Hindlimb muscle (tissue), 1 donor: Measurements from ENCODE around the gene TAF11L12. TPM values are rescaled to one million over a fixed set of nuclear protein-coding genes. Genes with fewer than 3 reads are reported as not detected.
"Not testable (repeated sequence)": the region's sequence is repeated elsewhere in the genome, so short reads cannot be mapped to it uniquely, and the experiment has no call there.

ENCODE experiments used
- DNase-seq: peaks from one replicate; pipeline ENCODE4 v3.0.0-alpha.2; 2013
- polyA plus RNA-seq: library from polyadenylated mRNA; unstranded; fragments of 120-200 nt; gene quantifications from one replicate; pipeline ENCODE4 v1.2.1, GENCODE V29; 2013; ENCODE audit not compliant: insufficient read length

The TAF11L12 gene
- polyA plus RNA-seq, result not detected

DNA sequence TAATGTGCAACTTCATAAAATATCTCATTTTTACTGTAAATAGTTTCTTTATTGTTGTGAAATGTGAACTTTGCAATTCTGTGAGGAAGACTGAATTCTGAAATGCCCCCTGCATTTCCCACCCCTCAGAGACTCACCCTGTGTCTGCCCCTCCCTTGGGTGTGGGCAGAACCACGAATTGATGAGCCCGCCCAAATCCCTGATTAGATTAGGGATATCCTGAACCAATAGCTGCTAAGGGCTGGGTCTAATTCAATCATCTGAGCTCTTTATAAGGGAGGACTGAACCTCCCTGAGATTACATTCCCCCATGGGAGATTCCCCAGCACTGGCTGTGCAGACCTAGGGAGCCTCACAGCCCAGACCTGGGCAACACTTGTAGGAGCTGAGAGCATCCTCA, at the start of gene TAF11L12:
TSS of gene TAF11L12 (plus strand) at position 301 of the 400 bp plus-strand sequence.
- DNase-seq, result not testable (repeated sequence)

DNA sequence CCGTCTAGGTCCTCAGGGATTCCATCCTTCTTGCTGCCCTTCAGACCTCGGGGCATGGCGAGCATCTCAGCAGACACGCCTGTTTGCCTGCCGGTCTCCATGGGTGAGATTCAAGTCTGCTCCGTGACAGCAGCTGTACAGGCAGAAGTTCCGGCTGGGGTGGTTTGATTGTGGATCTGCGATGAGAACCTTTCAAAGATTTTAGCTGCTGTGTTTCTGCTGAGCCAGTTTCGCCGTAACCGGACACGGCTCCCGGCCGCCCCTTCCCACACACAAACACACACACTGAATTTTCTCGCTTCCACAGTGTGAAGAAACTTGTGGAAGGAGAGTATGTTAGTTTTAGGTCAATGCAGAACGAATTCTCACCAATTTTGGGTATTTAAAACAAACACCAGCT, 24.5 kb upstream of the TAF11L12 start, which contains the start of gene TAF11L7:
TSS of gene TAF11L7 (minus strand) at position 101 of the 400 bp plus-strand sequence.
- DNase-seq, result not testable (repeated sequence)

DNA sequence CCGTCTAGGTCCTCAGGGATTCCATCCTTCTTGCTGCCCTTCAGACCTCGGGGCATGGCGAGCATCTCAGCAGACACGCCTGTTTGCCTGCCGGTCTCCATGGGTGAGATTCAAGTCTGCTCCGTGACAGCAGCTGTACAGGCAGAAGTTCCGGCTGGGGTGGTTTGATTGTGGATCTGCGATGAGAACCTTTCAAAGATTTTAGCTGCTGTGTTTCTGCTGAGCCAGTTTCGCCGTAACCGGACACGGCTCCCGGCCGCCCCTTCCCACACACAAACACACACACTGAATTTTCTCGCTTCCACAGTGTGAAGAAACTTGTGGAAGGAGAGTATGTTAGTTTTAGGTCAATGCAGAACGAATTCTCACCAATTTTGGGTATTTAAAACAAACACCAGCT, 19.3 kb upstream of the TAF11L12 start, which contains the start of gene TAF11L8:
TSS of gene TAF11L8 (minus strand) at position 101 of the 400 bp plus-strand sequence.
- not testable (repeated sequence) for DNase-seq

DNA sequence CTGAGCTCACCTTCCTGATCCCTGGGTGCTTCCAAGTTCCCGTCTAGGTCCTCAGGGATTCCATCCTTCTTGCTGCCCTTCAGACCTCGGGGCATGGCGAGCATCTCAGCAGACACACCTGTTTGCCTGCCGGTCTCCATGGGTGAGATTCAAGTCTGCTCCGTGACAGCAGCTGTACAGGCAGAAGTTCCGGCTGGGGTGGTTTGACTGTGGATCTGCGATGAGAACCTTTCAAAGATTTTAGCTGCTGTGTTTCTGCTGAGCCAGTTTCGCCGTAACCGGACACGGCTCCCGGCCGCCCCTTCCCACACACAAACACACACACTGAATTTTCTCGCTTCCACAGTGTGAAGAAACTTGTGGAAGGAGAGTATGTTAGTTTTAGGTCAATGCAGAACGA, 15.9 kb upstream of the TAF11L12 start, which contains the start of gene TAF11L9:
TSS of gene TAF11L9 (minus strand) at position 140 of the 400 bp plus-strand sequence.
- not testable (repeated sequence) for DNase-seq

DNA sequence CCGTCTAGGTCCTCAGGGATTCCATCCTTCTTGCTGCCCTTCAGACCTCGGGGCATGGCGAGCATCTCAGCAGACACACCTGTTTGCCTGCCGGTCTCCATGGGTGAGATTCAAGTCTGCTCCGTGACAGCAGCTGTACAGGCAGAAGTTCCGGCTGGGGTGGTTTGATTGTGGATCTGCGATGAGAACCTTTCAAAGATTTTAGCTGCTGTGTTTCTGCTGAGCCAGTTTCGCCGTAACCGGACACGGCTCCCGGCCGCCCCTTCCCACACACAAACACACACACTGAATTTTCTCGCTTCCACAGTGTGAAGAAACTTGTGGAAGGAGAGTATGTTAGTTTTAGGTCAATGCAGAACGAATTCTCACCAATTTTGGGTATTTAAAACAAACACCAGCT, 12.5 kb upstream of the TAF11L12 start, which contains the start of gene TAF11L10:
TSS of gene TAF11L10 (minus strand) at position 101 of the 400 bp plus-strand sequence.
- DNase-seq, result not testable (repeated sequence)

DNA sequence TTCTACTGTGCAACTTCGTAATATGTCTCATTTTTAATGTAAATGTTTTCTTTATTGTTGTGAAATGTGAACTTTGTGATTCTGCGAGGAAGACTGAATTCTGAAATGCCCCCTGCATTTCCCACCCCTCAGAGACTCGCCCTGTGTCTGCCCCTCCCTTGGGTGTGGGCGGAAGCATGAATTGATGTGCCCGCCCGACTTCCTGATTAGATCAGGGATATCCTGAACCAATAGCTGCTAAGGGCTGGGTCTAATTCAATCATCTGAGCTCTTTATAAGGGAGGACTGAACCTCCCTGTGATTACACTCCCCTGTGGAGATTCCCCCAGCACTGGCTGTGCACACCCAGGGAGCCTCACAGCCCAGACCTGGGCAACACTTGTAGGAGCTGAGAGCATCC, 6.3 kb upstream of the TAF11L12 start, which contains the start of gene TAF11L11:
TSS of gene TAF11L11 (plus strand) at position 304 of the 400 bp plus-strand sequence.
- not testable (repeated sequence) for DNase-seq

DNA sequence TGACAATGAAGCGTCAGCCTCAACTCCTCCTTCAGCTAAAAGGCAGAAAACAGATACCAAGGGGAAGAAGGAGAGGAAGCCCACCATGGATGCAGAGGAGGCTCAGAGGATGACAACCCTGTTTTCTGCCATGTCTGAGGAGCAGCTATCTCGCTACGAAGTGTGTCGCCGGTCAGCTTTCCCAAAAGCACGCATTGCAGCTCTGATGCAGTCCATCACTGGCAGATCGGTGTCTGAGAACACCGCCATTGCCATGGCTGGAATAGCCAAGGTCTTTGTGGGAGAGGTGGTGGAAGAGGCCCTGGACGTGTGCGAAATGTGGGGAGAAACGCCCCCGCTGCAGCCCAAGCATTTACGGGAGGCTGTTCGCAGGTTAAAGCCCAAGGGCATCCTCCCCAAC, 5.2 kb upstream of the TAF11L12 start:
- no peak for DNase-seq

DNA sequence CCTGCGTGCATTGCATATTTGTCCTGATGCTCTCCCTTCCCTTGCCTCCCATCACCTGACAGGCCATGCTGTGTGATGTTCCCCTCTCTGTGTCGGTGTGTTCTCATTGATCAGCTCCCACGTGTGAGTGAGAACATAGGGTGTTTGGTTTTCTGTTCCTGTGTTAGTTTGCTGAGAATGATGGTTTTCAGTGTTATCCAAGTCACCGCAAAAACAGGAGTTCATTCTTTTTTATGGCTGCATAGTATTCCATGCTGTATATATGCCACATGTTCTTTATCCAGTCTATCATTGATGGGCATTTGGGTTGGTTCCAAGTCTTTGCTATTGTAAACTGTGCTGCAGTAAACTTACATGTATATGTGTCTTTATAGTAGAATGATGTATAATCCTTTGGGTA, 2.7 kb upstream of the TAF11L12 start:
- DNase-seq, result not testable (repeated sequence)

DNA sequence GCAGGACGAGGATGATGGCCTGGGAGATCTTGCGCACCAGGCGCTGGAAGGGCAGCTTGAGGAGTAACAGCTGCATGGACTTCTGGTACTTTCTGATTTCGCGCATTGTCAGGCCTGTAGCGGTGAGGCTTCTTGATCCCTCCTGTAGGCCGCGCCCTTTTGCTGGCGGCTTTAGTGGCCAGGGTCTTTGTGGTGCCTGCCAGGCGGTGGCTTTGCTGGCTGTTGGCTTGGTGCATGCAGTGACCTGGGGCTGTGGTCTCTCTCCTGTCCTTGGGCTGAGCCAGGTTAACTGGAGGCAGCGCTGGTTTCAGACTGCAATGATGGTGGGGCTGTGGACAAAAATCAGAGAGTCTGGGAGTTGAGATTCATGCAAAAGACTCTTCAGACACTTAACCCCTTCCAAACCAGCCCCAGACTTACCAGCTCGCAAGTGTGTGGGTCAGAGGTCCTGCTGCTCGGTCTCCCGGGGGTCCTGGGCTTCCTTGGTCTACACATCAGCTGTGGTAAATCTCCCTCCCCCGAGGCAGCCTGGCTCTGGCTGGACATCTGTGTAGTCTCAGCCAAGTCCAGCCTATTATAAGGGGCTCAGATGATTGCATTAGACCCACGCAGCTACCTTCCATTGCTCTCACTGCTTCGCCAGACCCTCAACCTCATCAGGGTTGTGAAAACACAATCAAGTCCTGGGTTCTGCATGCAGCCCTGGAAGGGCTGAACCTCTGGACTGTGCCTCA, 4.8 kb downstream of the TAF11L12 start:
- DNase-seq, result no peak

DNA sequence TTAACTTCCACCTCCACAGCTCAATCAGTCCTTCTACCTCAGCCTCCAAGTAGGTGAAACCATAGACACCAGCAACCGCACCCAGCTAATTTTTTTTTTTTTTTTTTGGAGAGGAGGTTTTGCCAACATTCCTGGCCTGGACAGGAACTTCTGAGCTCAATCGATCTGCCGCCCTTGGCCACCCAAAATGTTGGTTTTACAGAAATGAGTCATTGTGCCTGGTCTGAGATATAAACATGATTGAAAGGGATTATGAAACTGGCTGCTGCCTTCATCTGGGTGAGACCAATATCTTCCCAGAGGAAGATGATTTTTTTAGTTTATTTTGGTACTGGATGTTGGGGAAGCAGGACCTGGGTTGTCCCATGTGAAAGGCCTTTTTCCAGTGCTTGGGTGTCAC, 9.2 kb downstream of the TAF11L12 start:
- DNase-seq, result no peak

DNA sequence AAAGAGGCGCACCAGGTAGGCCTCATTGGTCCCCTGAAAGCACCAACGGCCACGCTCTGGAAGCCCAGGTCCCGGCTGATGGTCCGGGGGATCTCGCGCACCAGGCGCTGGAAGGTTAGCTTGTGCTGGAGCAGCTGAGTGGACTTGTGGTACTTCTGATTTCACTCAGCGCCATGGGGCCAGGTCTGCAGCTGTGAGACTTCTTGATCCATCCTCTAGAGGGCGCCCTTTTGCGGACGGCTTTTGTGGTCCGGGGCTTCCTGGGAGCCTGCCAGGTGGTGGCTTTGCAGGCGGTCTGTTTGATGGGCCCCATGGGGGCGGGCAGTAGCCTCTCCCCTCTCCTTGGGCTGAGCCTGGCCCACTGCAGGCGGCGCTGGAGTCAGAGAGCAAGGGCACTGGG, 10.4 kb downstream of the TAF11L12 start:
- no peak for DNase-seq

DNA sequence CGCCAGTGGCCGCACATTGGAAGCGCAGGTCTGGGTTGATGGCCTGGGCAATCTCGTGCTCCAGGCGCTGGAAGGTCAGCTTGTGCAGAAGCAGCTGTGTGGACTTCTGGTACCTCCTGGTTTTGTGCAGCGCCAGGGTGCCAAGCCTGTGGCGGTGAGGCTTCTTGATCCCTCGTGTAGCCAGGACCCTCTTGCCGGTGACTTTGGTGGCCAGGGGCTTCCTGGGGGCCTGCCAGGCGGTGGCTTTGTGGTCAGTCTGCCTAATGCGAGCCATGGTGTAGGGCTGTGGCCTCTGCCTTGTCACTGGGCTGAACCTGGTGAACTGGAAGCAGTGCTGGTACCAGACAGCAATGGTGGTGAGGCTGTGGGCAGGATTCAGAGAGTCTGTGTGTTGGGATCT, 15.5 kb downstream of the TAF11L12 start:
- DNase-seq, result no peak

DNA sequence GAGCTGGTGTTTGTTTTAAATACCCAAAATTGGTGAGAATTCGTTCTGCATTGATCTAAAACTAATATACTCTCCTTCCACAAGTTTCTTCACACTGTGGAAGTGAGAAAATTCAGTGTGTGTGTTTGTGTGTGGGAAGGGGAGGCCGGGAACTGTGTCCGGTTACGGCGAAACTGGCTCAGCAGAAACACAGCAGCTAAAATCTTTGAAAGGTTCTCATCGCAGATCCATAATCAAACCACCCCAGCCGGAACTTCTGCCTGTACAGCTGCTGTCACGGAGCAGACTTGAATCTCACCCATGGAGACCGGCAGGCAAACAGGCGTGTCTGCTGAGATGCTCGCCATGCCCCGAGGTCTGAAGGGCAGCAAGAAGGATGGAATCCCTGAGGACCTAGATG, 21.6 kb downstream of the TAF11L12 start, which contains the start of gene TAF11L13:
TSS of gene TAF11L13 (plus strand) at position 301 of the 400 bp plus-strand sequence.
- not testable (repeated sequence) for DNase-seq

DNA sequence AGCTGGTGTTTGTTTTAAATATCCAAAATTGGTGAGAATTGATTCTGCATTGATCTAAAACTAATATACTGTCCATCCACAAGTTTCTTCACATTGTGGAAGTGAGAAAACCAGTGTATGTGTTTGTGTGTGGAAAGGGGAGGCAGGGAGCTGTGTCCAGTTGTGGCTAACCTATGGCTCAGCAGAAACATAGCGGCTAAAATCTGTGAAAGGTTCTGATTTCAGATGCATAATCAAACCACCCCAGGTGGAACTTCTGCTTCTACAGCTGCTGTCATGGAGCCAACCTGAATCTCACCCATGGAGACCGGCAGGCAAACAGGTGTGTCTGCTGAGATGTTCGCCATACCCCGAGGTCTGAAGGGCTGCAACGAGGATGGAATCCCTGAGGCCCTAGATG, 24.0 kb downstream of the TAF11L12 start, which contains the start of gene TAF11L14:
TSS of gene TAF11L14 (plus strand) at position 301 of the 400 bp plus-strand sequence.
- no peak for DNase-seq

DNA sequence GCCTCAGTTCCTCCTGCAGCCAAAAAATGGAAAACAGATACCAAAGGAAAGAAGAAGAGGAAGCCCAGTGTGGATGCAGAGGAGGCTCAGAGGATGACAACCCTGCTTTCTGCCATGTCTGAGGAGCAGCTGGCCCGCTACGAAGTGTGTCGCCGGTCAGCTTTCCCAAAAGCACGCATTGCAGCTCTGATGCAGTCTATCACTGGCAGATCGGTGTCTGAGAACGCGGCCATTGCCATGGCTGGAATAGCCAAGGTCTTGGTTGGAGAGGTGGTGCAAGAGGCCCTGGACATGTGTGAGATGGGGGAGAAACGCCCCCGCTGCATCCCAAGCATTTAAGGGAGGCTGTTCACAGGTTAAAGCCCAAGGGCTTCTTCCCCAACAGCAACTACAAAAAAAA, 39.0 kb downstream of the TAF11L12 start:
- DNase-seq, result not testable (repeated sequence)

DNA sequence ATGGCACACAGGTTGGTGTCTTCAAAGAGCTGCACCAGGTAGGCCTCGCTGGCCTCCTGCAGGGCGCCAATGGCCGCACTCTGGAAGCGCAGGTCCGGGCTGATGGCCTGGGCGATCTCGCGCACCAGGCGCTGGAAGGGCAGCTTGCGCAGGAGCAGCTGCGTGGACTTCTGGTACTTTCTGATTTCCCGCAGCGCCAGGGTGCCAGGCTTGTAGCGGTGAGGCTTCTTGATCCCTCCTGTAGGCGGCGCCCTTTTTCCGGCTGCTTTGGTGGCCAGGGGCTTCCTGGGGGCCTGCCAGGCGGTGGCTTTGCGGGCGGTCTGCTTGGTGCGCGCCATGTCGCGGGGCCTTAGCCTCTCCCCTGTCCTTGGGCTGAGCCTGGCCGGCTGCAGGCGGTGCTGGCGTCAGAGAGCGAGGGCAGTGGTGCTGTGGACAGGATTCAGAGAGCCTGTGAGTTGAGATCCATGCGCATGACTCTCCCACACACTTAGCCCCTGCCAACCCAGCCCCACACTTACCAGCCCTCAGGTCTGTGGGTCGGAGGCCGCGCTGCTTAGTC, 45.1 kb downstream of the TAF11L12 start:
- not testable (repeated sequence) for DNase-seq

DNA sequence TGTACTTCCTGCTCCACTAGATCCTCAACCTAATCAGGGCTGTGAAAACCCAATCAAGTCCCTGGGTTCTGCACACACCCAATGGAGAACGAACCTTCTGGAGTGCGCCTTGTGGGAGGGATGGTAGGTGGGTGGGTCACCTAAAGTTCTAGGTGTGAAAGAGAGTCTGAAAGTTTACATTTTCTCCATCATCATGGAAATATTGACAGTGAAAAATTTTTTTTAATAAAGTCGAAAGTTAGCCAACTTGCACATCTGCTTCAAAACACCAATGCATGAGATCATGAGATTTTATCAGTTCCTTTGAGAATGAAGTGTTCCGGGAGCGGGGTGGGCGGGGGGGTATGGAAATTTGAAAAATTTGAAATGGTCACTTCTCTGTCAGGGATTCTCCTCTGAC, 45.7 kb downstream of the TAF11L12 start:
- DNase-seq, result peak; percentile 17

Other genes starting within 250 kb of the TAF11L12 start
- not detected for gene TAF11L2, start 112.2 kb upstream of the TAF11L12 start, polyA plus RNA-seq
- gene TAF11L3, start 92.0 kb upstream of the TAF11L12 start, polyA plus RNA-seq, result not detected
- gene TAF11L4, start 88.6 kb upstream of the TAF11L12 start, polyA plus RNA-seq, result not detected
- not detected for gene TAF11L5, start 85.2 kb upstream of the TAF11L12 start, polyA plus RNA-seq
- gene TAF11L6, start 81.7 kb upstream of the TAF11L12 start, polyA plus RNA-seq, result not detected
- gene TAF11L7, start 24.6 kb upstream of the TAF11L12 start, polyA plus RNA-seq, result not detected
- gene TAF11L8, start 19.4 kb upstream of the TAF11L12 start, polyA plus RNA-seq, result not detected
- gene TAF11L9, start 16.0 kb upstream of the TAF11L12 start, polyA plus RNA-seq, result not detected
- not detected for gene TAF11L10, start 12.6 kb upstream of the TAF11L12 start, polyA plus RNA-seq
- gene TAF11L11, start 6.2 kb upstream of the TAF11L12 start, polyA plus RNA-seq, result not detected
- gene TAF11L13, start 21.7 kb downstream of the TAF11L12 start, polyA plus RNA-seq, result not detected
- gene TAF11L14, start 24.1 kb downstream of the TAF11L12 start, polyA plus RNA-seq, result not detected